B cell (primary cell): ENCODE data around the gene RRAGA.

Experiments
- EZH2 ChIP-seq: IDR thresholded peaks from 2 replicates; pipeline ENCODE4 v1.6.1; 2012; ENCODE audit warnings: borderline replicate concordance, low read depth, mild to moderate bottlenecking, moderate library complexity, low read length; ENCODE audit not compliant: insufficient read depth, poor library complexity, severe bottlenecking
- TF ChIP-seq, protein P1 (sequence below): fragments of 200-600 bp; IDR thresholded peaks from one replicate; pipeline ENCODE4 v1.8.0; 2022; ENCODE audit warnings: antibody characterized with exemption, mild to moderate bottlenecking

DNA sequence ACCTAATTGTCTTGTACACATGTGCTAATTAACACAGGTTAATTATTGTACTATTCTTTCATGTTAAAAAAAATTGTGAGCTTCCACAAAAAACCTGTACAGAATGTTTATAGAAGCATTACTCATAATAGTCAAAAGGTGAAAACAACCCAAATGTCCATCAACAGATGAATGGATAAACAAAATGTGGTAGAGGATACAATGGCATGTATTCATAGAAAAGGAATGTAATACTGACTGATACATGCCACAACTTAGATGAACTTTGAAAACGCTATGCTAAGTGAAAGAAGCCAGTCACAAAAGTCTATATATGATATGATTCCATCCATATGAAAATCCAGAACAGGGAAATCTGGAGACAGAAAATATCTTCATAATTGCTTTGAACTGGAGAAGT, 25.6 kb downstream of the RRAGA start:
- TF ChIP-seq EZH2: no peak
- TF ChIP-seq, protein P1, sequence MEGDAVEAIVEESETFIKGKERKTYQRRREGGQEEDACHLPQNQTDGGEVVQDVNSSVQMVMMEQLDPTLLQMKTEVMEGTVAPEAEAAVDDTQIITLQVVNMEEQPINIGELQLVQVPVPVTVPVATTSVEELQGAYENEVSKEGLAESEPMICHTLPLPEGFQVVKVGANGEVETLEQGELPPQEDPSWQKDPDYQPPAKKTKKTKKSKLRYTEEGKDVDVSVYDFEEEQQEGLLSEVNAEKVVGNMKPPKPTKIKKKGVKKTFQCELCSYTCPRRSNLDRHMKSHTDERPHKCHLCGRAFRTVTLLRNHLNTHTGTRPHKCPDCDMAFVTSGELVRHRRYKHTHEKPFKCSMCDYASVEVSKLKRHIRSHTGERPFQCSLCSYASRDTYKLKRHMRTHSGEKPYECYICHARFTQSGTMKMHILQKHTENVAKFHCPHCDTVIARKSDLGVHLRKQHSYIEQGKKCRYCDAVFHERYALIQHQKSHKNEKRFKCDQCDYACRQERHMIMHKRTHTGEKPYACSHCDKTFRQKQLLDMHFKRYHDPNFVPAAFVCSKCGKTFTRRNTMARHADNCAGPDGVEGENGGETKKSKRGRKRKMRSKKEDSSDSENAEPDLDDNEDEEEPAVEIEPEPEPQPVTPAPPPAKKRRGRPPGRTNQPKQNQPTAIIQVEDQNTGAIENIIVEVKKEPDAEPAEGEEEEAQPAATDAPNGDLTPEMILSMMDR: no peak
